ENCODE results near the gene PPP2R3B. TPM values are rescaled to one million over a fixed set of nuclear protein-coding genes. Genes with fewer than 3 reads are reported as not detected.

The PPP2R3B gene
- polyA plus RNA-seq, 2 donors = 18.5 to 54.1 TPM

DNA sequence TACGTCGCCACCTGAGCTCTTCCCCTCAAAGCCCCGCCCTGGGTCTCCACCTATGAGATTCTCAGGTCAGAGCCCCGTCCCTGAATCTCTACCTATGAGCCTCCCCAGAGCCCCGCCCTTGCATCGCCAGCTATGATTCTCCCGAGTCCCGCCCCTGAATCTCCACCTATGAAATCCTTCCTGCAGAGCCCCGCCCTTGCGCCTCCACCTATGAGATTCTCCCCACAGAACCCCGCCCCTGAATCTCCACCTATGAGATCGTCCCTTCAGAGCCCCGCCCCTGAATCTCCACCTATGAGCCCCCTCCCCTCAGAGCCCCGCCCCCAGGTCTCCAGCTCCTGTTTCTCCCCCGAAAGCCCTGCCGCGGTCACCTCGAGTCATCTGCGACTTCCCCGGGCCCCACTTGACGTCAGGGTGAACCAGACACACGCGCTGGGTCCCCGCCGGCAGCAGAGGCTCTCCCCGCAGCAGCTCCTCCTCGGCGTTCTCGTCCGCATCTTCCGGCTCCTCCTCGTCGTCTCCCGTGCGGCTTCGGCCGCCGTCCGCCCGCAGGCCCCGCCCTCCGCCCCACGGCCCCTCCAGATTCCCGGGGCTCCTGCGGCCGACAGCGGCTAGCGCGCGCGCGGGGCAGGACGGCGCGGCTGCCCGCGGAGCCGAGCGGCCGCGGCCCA lies 68.5 kb downstream of the PPP2R3B start:
- WGBS, 2 donors = 0% methylated on average over 55 to 61 of the region's 61 CpGs
- H3K27ac ChIP-seq (ENCODE audit: low read depth in 2 of 2, low read length in 1 of 2) = peak overlapping the region; percentile 97 to 98
- H3K36me3 ChIP-seq (ENCODE audit: control insufficient read depth in 2 of 2, insufficient read depth in 2 of 2, low read length in 1 of 2) = peaks cover 3 to 25% of the 10 kb centered on the region in 2 donors
- no peaks in the 10 kb centered on the region for H3K27me3 ChIP-seq (ENCODE audit: control insufficient read depth in 1 of 2, insufficient read depth in 2 of 2, low read length in 2 of 2)
- peak overlapping the region; percentile 78 to 91 for H3K4me3 ChIP-seq (ENCODE audit: low read depth in 1 of 2, low read length in 2 of 2)
- peaks cover 9% of the 10 kb centered on the region in 2 donors for H3K4me1 ChIP-seq (ENCODE audit: control insufficient read depth in 2 of 2, insufficient read depth in 2 of 2, low read length in 1 of 2)
- H3K9me3 ChIP-seq (ENCODE audit: control insufficient read depth in 2 of 2, insufficient read depth in 1 of 2, low read depth in 1 of 2, low read length in 1 of 2) = no peaks in the 10 kb centered on the region

DNA sequence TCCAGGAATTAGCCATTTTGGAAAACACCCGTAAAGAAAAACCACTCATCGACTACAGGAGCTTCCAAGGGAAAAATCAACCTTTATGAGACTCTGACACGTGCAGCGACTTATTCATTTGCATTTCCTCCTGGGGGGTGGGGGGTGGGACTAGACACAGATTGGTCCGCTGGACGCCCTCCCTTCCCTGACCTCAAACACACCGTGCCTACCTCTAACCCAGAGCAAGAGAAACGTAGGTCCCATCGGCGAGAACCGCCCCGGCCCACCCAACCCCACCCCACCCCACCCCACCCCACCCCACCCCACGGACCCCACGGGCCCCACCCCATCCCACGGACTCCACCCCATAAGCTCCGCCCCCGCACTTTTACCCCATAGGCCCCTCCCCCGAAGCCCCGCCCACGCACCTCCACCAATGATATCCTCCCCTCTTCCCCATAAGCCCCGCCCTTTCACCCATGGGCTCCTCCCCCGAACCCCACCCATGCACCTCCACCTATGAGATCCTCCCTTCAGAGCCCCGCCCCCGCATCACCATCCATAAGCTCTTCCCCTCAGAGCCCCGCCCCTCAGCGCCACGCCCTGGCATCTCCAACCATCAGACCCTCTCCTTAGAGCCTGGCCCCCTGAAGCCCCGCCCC lies 69.2 kb downstream of the PPP2R3B start:
- Histone ChIP-seq H3K27me3 (ENCODE audit: control insufficient read depth in 1 of 2, insufficient read depth in 2 of 2, low read length in 2 of 2) (no peaks in the 10 kb centered on the region), H3K27ac (ENCODE audit: low read depth in 2 of 2, low read length in 1 of 2) (peak overlapping the region; percentile 89 to 97), H3K4me3 (ENCODE audit: low read depth in 1 of 2, low read length in 2 of 2) (peak overlapping the region; percentile 78 to 91), H3K4me1 (ENCODE audit: control insufficient read depth in 2 of 2, insufficient read depth in 2 of 2, low read length in 1 of 2) (peaks cover 9% of the 10 kb centered on the region in 2 donors), H3K36me3 (ENCODE audit: control insufficient read depth in 2 of 2, insufficient read depth in 2 of 2, low read length in 1 of 2) (peaks cover 7 to 29% of the 10 kb centered on the region in 2 donors), H3K9me3 (ENCODE audit: control insufficient read depth in 2 of 2, insufficient read depth in 1 of 2, low read depth in 1 of 2, low read length in 1 of 2) (no peaks in the 10 kb centered on the region)
- 50% methylated on average over 23 to 28 of the region's 28 CpGs for WGBS, 2 donors

DNA sequence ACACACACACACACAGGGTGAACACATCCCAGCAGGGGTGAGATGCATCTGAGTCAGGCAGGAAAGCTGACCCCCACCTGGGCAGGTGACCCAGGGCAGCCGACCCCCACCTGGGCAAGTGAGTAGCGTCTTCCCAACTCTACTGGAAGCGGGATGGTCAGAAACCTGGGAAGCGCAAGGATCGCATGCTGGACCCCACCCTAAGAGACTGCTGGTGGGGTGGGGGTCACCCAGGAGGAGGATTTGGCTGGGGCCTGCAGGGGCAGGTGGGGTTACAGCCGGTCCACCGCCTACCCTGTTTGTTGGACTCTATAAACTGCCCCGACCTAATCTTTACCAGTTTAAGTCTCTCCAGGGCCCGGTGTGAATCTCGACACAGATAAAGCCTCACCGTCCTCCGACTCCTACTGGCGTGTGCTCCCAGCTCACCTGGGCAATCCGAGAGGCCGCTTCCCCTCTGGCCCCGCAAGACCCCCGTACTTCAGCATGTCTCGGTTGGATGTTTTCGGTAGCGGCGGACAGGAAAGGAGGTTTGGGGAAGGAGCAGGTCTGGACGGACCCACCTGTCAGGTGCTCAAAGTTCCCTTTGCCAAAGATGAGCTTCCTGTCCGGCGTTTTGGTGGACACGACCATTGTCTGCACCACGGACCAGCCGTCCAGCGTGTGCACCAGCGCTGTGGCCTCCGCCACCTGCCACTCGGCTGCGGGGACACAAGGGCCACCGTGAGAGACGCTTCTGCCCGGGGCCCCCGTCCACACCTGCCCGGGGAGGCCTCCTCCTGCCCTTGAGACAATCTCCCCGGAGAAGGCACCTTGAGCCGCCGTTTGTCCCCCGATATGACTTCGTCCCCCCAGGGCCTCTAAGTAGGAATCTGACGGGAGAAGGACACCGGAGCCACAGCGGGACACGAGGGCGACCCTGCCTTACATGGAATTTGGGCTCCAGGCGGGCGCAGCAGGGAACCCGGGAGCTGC lies 70.1 kb downstream of the PPP2R3B start:
- Histone ChIP-seq H3K4me1 (ENCODE audit: control insufficient read depth in 2 of 2, insufficient read depth in 2 of 2, low read length in 1 of 2) (peaks cover 9% of the 10 kb centered on the region in 2 donors), H3K27ac (ENCODE audit: low read depth in 2 of 2, low read length in 1 of 2) (peak overlapping the region in 1 of 2 donors; percentile 33), H3K9me3 (ENCODE audit: control insufficient read depth in 2 of 2, insufficient read depth in 1 of 2, low read depth in 1 of 2, low read length in 1 of 2) (peaks cover 0 to 4% of the 10 kb centered on the region in 2 donors), H3K4me3 (ENCODE audit: low read depth in 1 of 2, low read length in 2 of 2) (no peak overlapping the region), H3K36me3 (ENCODE audit: control insufficient read depth in 2 of 2, insufficient read depth in 2 of 2, low read length in 1 of 2) (peaks cover 10 to 38% of the 10 kb centered on the region in 2 donors), H3K27me3 (ENCODE audit: control insufficient read depth in 1 of 2, insufficient read depth in 2 of 2, low read length in 2 of 2) (no peaks in the 10 kb centered on the region)
- WGBS, 2 donors = 92 to 93% methylated on average over 50 of the region's 50 CpGs

DNA sequence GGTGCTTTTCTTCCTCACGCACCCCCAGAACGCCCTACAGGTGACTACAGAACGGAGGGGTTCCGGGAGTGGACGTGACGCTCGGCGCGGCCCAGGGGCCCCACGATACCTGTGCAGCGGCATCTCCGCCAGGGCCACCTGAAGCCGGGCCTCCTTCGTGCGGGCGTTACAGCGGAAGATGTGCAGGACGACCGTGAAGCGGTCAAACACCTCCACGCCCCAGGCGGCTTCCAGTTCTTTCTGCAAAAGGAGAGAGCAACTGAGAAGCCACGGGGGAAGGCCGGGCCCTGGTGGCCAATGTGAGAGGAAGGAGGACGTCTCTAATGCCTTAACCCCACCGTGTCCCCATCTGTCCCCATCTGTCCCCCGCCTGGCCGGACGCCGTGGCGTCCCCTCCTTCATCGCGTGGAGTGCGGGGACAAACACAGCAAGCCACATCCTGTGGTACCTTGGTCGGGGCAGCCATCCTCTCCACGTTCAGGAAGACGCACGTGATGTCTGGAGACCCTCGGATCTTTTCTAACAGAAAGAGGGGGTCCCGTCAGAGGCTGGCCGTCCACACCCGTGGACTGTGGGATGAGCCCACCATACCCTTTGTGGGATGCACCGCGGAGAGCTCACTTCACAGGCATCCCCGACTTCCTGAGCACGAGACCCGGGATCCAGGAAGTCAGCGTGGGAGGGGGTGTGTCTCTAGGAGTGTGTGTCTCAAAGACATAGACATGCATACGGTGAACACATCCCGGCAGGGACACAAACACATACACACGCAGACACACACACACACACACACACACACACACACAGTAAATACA lies 71.7 kb downstream of the PPP2R3B start:
- Histone ChIP-seq H3K4me1 (ENCODE audit: control insufficient read depth in 2 of 2, insufficient read depth in 2 of 2, low read length in 1 of 2) (peaks cover 4 to 6% of the 10 kb centered on the region in 2 donors), H3K9me3 (ENCODE audit: control insufficient read depth in 2 of 2, insufficient read depth in 1 of 2, low read depth in 1 of 2, low read length in 1 of 2) (peaks cover 0 to 4% of the 10 kb centered on the region in 2 donors), H3K36me3 (ENCODE audit: control insufficient read depth in 2 of 2, insufficient read depth in 2 of 2, low read length in 1 of 2) (peaks cover 15 to 51% of the 10 kb centered on the region in 2 donors), H3K27me3 (ENCODE audit: control insufficient read depth in 1 of 2, insufficient read depth in 2 of 2, low read length in 2 of 2) (no peaks in the 10 kb centered on the region), H3K4me3 (ENCODE audit: low read depth in 1 of 2, low read length in 2 of 2) (no peak overlapping the region), H3K27ac (ENCODE audit: low read depth in 2 of 2, low read length in 1 of 2) (no peak overlapping the region)
- 92 to 94% methylated on average over 48 to 51 of the region's 51 CpGs for WGBS, 2 donors

DNA sequence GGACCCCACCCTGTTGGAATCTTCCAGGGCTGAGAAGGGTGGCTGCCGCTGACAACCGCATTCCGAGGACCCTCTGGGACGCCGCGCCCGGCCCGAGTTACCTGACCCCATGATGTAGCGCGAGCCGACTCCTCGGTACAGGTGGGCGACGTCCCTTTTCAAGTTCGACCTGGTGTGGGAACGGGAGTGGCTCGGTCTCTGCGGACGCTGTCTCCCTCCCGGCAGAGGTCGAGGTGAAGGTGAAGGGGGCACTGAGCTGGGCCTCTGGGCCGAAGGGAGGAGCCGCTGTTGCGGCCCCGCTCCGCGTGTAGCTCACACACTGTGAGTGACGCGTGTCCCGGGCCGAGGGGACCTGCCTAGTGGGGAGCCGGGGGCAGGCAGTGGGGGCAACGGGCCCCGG lies 72.7 kb downstream of the PPP2R3B start:
- WGBS, 2 donors = 96% methylated on average over 34 of the region's 34 CpGs
- Histone ChIP-seq H3K4me1 (ENCODE audit: control insufficient read depth in 2 of 2, insufficient read depth in 2 of 2, low read length in 1 of 2) (peaks cover 3 to 6% of the 10 kb centered on the region in 2 donors), H3K4me3 (ENCODE audit: low read depth in 1 of 2, low read length in 2 of 2) (no peak overlapping the region), H3K9me3 (ENCODE audit: control insufficient read depth in 2 of 2, insufficient read depth in 1 of 2, low read depth in 1 of 2, low read length in 1 of 2) (peaks cover 0 to 4% of the 10 kb centered on the region in 2 donors), H3K36me3 (ENCODE audit: control insufficient read depth in 2 of 2, insufficient read depth in 2 of 2, low read length in 1 of 2) (peaks cover 17 to 54% of the 10 kb centered on the region in 2 donors), H3K27me3 (ENCODE audit: control insufficient read depth in 1 of 2, insufficient read depth in 2 of 2, low read length in 2 of 2) (no peaks in the 10 kb centered on the region), H3K27ac (ENCODE audit: low read depth in 2 of 2, low read length in 1 of 2) (no peak overlapping the region)

DNA sequence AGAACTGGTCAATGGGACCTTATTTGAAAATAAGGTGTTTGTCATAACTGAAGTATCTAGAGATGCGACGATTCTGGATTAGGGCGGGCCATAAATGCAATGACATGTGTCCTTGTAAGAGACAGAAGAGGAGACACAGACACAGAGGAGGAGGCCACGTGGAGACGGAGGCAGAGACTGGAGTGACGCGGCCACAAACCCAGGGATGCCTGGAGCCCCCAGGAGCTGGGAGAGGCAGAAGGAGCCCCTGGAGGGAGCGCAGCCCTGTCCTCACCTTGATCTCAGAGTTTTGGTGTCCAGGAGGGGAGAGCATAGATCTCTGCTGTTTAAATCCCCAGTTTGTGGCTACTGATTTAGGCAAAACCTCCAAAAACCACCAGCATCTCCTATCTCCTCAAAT lies 73.2 kb downstream of the PPP2R3B start:
- H3K27me3 ChIP-seq (ENCODE audit: control insufficient read depth in 1 of 2, insufficient read depth in 2 of 2, low read length in 2 of 2) = no peaks in the 10 kb centered on the region
- H3K4me3 ChIP-seq (ENCODE audit: low read depth in 1 of 2, low read length in 2 of 2) = no peak overlapping the region
- no peak overlapping the region for H3K27ac ChIP-seq (ENCODE audit: low read depth in 2 of 2, low read length in 1 of 2)
- peaks cover 0 to 4% of the 10 kb centered on the region in 2 donors for H3K9me3 ChIP-seq (ENCODE audit: control insufficient read depth in 2 of 2, insufficient read depth in 1 of 2, low read depth in 1 of 2, low read length in 1 of 2)
- peaks cover 3 to 6% of the 10 kb centered on the region in 2 donors for H3K4me1 ChIP-seq (ENCODE audit: control insufficient read depth in 2 of 2, insufficient read depth in 2 of 2, low read length in 1 of 2)
- 89 to 95% methylated on average over 8 of the region's 8 CpGs for WGBS, 2 donors
- peaks cover 19 to 57% of the 10 kb centered on the region in 2 donors for H3K36me3 ChIP-seq (ENCODE audit: control insufficient read depth in 2 of 2, insufficient read depth in 2 of 2, low read length in 1 of 2)

DNA sequence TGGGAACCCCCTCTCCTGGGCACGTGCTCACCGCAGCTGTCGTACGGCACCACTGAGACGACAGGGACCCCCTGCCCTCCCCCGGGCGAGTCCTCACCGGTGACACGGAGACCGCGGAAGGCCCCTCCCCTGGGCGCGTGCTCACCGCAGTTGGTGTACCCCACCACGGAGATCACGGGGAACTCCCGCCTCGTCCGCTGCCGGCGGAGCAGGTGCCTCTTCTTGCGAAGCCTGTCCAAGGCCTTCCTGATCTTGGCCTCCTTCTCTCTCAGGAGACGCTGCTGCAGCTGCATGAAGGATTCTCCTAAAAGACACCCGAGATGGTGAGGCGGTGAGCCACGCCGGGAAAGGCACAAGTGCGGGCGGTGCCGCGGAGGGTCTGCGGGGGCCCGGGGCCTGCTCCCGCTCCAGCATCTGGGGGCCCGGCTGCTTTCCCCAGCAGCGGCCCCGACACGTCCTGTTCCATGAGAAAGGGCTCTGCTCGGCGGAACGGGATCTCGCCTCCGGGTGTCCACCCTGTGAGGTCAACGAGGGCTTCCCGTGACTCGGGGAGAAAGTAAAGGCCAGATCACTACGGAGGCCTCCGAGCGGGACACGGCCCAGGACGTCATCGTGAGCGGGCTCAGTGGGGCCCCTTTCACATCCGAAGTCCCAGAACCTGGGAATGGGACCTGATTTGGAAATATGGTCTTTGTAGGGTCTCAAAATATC lies 73.9 kb downstream of the PPP2R3B start:
- Histone ChIP-seq H3K9me3 (ENCODE audit: control insufficient read depth in 2 of 2, insufficient read depth in 1 of 2, low read depth in 1 of 2, low read length in 1 of 2) (peaks cover 0 to 4% of the 10 kb centered on the region in 2 donors), H3K36me3 (ENCODE audit: control insufficient read depth in 2 of 2, insufficient read depth in 2 of 2, low read length in 1 of 2) (peaks cover 19 to 59% of the 10 kb centered on the region in 2 donors), H3K27me3 (ENCODE audit: control insufficient read depth in 1 of 2, insufficient read depth in 2 of 2, low read length in 2 of 2) (no peaks in the 10 kb centered on the region), H3K27ac (ENCODE audit: low read depth in 2 of 2, low read length in 1 of 2) (no peak overlapping the region), H3K4me3 (ENCODE audit: low read depth in 1 of 2, low read length in 2 of 2) (no peak overlapping the region), H3K4me1 (ENCODE audit: control insufficient read depth in 2 of 2, insufficient read depth in 2 of 2, low read length in 1 of 2) (peaks cover 3 to 6% of the 10 kb centered on the region in 2 donors)
- WGBS, 2 donors = 95 to 96% methylated on average over 54 of the region's 54 CpGs

DNA sequence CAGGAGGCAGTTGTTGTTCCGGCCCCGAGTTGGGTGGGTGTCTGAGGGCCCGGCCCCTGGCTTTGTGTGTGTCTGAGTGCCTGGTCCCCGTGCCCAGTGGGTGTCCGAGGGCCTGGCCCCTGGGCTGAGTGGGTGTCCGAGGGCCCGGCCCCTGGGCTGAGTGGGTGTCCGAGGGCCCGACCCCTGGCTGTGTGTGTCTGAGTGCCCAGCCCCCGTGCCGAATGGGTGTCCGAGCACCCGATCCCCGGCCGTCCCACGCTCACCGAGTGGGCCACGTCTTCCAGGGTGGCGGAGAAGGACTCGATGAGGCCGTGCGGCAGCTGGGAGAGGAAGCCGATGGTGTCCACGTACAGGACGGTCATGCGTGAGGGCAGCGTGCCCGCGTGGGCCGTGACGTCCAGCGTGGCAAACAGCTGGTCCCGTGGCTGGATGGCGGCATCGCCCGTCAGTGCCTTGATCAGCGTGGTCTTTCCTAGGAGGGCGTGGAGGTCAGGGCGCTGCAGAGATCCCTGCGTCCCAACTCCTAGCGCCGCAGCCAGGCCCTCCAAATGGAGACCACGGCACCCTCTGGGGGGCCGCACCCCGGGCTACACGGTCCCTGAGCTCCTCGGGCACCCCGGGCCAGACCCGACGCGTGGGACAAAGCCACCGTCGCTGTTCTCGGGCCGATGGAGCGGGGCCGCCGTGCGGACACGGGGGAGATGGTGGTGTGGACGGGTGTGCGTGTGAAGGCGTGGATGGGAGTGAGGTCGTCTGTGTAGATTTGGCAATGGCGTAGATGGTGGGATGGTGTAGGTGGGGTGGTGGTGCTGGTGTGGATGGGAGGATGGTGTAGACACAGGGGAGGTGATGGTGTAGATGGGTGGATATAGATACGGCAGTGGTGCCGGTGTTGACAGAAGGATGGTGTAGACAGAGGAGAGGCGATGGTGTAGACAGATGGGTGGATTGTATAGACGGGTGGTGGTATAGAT lies 75.3 kb downstream of the PPP2R3B start:
- WGBS, 2 donors = 95% methylated on average over 69 of the region's 69 CpGs
- Histone ChIP-seq H3K27ac (ENCODE audit: low read depth in 2 of 2, low read length in 1 of 2) (no peak overlapping the region), H3K36me3 (ENCODE audit: control insufficient read depth in 2 of 2, insufficient read depth in 2 of 2, low read length in 1 of 2) (peaks cover 19 to 62% of the 10 kb centered on the region in 2 donors), H3K4me3 (ENCODE audit: low read depth in 1 of 2, low read length in 2 of 2) (no peak overlapping the region), H3K4me1 (ENCODE audit: control insufficient read depth in 2 of 2, insufficient read depth in 2 of 2, low read length in 1 of 2) (peaks cover 0 to 3% of the 10 kb centered on the region in 2 donors), H3K27me3 (ENCODE audit: control insufficient read depth in 1 of 2, insufficient read depth in 2 of 2, low read length in 2 of 2) (no peaks in the 10 kb centered on the region), H3K9me3 (ENCODE audit: control insufficient read depth in 2 of 2, insufficient read depth in 1 of 2, low read depth in 1 of 2, low read length in 1 of 2) (peaks cover 0 to 4% of the 10 kb centered on the region in 2 donors)

All from esophagus (tissue), 2 donors.